Bronchial epithelial cell (primary cell): ENCODE data around the gene BEST1. TPM values are rescaled to one million over a fixed set of nuclear protein-coding genes. Genes with fewer than 3 reads are reported as not detected.

Source experiments
- DNase-seq: peaks from one replicate; pipeline ENCODE4 v3.0.0-alpha.2; 2010; ENCODE audit warnings: low read depth
- FAIRE-seq: peaks from 2 replicates; lab custom pipeline; 2011; peaks lifted over from hg19 to GRCh38; lab: Jason Lieb, UNC
- H3K27me3 ChIP-seq: 2 replicates; pipeline ENCODE4 v1.5.1; 2011; ENCODE audit warnings: low read length; ENCODE audit not compliant: control insufficient read depth, insufficient read depth
- H3K36me3 ChIP-seq: 2 replicates; pipeline ENCODE4 v1.5.1; 2011; ENCODE audit warnings: low read length; ENCODE audit not compliant: control insufficient read depth, insufficient read depth
- H3K4me3 ChIP-seq: 2 replicates; pipeline ENCODE4 v1.5.1; 2011; ENCODE audit warnings: mild to moderate bottlenecking, low read depth, low read length, control low read depth
- total RNA-seq: library from RNA; depleted of rRNA; stranded (reverse); fragments of >200 nt; gene quantifications from 2 replicates; pipeline ENCODE4 v1.2.1, GENCODE V29; 2014
- TF ChIP-seq, protein P1 (sequence below): IDR thresholded peaks from 2 replicates; pipeline ENCODE4 v1.5.1; 2011; ENCODE audit warnings: mild to moderate bottlenecking, moderate library complexity, low read length, control low read depth, inconsistent platforms; ENCODE audit not compliant: insufficient read depth, severe bottlenecking

Gene BEST1
- total RNA-seq, 1 donor from 2014 or later = 3.7 TPM

GRCh38 chr11:61975638-61976419, 25.7 kb downstream of the BEST1 start:
- no peaks in the 10 kb centered on the region for H3K27me3 ChIP-seq
- no peak overlapping the region for H3K4me3 ChIP-seq
- TF ChIP-seq, protein P1, sequence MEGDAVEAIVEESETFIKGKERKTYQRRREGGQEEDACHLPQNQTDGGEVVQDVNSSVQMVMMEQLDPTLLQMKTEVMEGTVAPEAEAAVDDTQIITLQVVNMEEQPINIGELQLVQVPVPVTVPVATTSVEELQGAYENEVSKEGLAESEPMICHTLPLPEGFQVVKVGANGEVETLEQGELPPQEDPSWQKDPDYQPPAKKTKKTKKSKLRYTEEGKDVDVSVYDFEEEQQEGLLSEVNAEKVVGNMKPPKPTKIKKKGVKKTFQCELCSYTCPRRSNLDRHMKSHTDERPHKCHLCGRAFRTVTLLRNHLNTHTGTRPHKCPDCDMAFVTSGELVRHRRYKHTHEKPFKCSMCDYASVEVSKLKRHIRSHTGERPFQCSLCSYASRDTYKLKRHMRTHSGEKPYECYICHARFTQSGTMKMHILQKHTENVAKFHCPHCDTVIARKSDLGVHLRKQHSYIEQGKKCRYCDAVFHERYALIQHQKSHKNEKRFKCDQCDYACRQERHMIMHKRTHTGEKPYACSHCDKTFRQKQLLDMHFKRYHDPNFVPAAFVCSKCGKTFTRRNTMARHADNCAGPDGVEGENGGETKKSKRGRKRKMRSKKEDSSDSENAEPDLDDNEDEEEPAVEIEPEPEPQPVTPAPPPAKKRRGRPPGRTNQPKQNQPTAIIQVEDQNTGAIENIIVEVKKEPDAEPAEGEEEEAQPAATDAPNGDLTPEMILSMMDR = no peak
- DNase-seq (no peak), FAIRE-seq (no peak)
- H3K36me3 ChIP-seq = no peaks in the 10 kb centered on the region

GRCh38 chr11:61976420-61976800, 26.3 kb downstream of the BEST1 start:
- H3K4me3 ChIP-seq = no peak overlapping the region
- FAIRE-seq (no peak), DNase-seq (no peak)
- TF ChIP-seq, protein P1 = no peak
- H3K36me3 ChIP-seq = no peaks in the 10 kb centered on the region
- H3K27me3 ChIP-seq = no peaks in the 10 kb centered on the region

DNA sequence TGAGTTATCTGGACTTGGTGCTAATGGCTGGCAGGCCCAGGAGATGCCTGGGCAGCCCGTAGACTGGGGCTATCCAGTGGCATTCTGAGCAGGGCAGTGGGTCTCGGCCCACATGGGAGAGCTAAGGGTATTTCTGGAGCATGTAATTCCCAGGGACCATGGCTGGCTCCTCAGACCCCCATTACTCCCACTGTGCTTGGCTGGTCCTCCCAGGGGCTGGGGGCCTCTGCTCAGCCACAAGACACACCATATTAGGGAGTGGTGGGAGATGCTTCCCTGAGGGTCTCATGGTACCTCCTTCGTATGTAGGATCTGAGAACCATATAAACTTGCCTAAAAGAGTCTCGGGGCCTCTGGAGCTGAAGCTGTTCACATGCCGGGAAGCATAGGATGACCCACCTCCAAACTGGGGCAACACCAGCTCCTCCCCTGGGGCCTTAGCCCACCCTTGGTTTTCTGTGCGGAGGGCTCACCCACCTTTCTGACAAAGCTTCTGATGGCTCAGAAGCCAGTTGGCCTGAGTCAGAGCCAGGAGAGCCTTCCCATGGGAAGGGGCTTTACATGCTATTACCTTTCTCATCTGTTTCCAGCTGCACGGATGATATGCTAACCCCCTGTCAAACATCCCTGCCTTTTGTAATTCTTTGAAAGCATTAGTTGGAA, 26.8 kb downstream of the BEST1 start:
- no peak overlapping the region for H3K4me3 ChIP-seq
- DNase-seq = no peak
- TF ChIP-seq, protein P1 = no peak
- H3K27me3 ChIP-seq = no peaks in the 10 kb centered on the region
- no peak for FAIRE-seq
- no peaks in the 10 kb centered on the region for H3K36me3 ChIP-seq

DNA sequence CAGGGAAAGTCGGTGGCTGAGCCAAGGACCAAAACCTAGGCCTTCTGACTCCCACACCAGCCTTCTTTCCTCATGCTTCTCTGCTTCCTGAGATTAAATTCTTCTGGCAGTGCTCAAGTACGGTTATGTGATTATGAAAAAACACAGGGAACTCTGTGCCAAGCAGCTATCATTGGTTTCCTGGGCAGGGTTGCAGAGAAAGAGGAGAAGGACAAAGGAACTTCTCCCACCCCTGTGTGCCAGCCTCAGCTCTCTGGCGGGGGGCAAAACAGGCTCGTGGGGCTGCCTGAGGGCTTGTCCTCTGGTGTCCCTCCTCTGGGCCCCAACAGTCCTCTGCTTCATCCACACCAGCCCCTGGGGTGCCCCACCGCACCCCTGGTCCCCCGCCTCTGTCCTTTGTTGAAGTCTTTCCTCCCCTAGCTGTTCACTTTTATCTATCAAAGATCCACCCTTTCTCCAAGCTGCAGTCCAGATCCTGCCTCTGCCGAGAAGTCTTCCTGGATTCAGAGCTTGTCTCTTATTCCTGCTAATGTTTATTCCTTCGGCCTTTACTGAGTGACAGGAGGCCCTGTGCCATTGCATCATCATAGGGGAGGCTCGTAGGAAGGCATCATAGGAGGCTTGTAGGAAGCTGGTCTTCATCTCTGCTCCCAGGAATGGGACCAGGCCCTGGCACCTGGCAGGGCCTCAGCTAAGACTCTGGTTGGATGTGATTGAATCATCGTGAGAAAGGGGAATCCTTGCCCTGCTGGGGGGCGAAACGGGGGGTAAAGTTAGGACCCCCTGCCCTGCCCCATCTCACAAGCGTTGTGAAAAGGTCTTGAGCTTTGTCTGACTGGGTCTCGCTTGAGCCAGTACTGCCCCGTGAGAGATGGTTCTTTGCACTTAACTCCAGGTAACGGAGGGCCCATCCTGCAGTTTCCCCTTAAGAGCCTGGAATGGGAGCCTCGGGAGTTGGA, 28.8 kb downstream of the BEST1 start:
- DNase-seq = no peak

More for the DNA sequence above, 28.8 kb downstream of the BEST1 start:
- no peaks in the 10 kb centered on the region for H3K36me3 ChIP-seq
- no peaks in the 10 kb centered on the region for H3K27me3 ChIP-seq
- TF ChIP-seq, protein P1 = no peak
- H3K4me3 ChIP-seq = no peak overlapping the region
- no peak for FAIRE-seq
